HG02884 (cell line): ENCODE results near the gene AASS.
"Not testable (repeated sequence)": the region's sequence is repeated elsewhere in the genome, so short reads cannot be mapped to it uniquely, and the experiment has no call there.

ENCODE experiments used
- ATAC-seq: cut with Tn5 transposase; IDR thresholded peaks from one replicate; pipeline ENCODE4 v1.9.1; 2021; ENCODE audit warnings: mild to moderate bottlenecking, moderate library complexity; ENCODE audit not compliant: unreplicated experiment

The AASS gene

GRCh38 chr7:122143751-122144711, at the start of gene AASS:
AASS (minus strand) TSS chr7:122144249; CDS start chr7:122133726, 10,523 bp downstream.
- peak; percentile 100 for ATAC-seq

GRCh38 chr7:122188785-122189184, 44.7 kb upstream of the AASS start:
- no peak for ATAC-seq

- ATAC-seq, result no peak
Observed at GRCh38 chr7:122183106-122183505, 39.1 kb upstream of the AASS start.

GRCh38 chr7:122182081-122182480, 38.0 kb upstream of the AASS start:
- ATAC-seq, result no peak

GRCh38 chr7:122172144-122172543, 28.1 kb upstream of the AASS start:
- not testable (repeated sequence) for ATAC-seq

GRCh38 chr7:122166740-122167139, 22.7 kb upstream of the AASS start:
- ATAC-seq, result no peak

- ATAC-seq, result no peak
Observed at GRCh38 chr7:122166275-122166674, 22.2 kb upstream of the AASS start.

GRCh38 chr7:122161628-122162027, 17.6 kb upstream of the AASS start:
- ATAC-seq, result no peak

GRCh38 chr7:122155566-122155965, 11.5 kb upstream of the AASS start:
- no peak for ATAC-seq

GRCh38 chr7:122148878-122149277, 4.8 kb upstream of the AASS start:
- no peak for ATAC-seq

GRCh38 chr7:122148081-122148480, 4.0 kb upstream of the AASS start:
- no peak for ATAC-seq

GRCh38 chr7:122145937-122146645, 2.0 kb upstream of the AASS start:
- ATAC-seq, result no peak

GRCh38 chr7:122143376-122143750, 686 bp downstream of the AASS start:
- ATAC-seq, result no peak

GRCh38 chr7:122140918-122141317, 3.1 kb downstream of the AASS start:
- no peak for ATAC-seq

- ATAC-seq, result no peak
Observed at GRCh38 chr7:122137251-122138077, 6.6 kb downstream of the AASS start.

- ATAC-seq, result no peak
Observed at GRCh38 chr7:122136639-122137245, 7.3 kb downstream of the AASS start.

- no peak for ATAC-seq
Observed at GRCh38 chr7:122136078-122136477, 8.0 kb downstream of the AASS start.

- ATAC-seq, result no peak
Observed at GRCh38 chr7:122135275-122135674, 8.8 kb downstream of the AASS start.

GRCh38 chr7:122134793-122135192, 9.3 kb downstream of the AASS start:
- not testable (repeated sequence) for ATAC-seq

GRCh38 chr7:122133477-122133876, 10.6 kb downstream of the AASS start:
- ATAC-seq, result no peak

- no peak for ATAC-seq
Observed at GRCh38 chr7:122132341-122132740, 11.7 kb downstream of the AASS start.
